Activated T-cell treated with anti-CD3 and anti-CD28 coated beads for 24 hours (primary cell): ENCODE measurements around the gene STK36.

Experiments used
- DNase-seq: peaks from one replicate; pipeline ENCODE4 v3.0.0-alpha.2; 2020; ENCODE audit warnings: low read depth

STK36 gene

GRCh38 chr2:218746470-218746795 is 74.5 kb downstream of the STK36 start:
- no peak for DNase-seq

DNA sequence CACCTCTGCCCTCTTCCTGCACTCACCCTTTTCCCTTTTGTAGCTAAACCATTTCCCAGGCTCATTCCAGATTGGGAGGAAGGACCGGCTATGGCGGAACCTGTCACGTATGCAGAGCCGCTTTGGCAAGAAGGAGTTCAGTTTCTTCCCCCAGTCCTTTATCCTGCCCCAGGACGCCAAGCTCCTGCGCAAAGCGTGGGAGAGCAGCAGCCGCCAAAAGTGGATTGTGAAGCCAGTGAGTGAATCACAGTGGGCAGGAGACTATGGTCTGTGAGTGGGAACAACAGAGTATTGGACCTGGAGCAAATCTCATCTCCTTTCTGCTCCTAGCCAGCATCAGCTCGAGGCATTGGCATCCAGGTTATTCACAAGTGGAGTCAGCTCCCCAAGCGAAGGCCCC is 75.1 kb downstream of the STK36 start:
- no peak for DNase-seq

GRCh38 chr2:218748741-218749441 is 77.0 kb downstream of the STK36 start:
- DNase-seq = no peak
